ENCODE measurements around the gene CMA1. TPM values are rescaled to one million over a fixed set of nuclear protein-coding genes. Genes with fewer than 3 reads are reported as not detected.

Gene CMA1
- total RNA-seq, 1 donor from 2014 or later, result 0.29 TPM

DNA sequence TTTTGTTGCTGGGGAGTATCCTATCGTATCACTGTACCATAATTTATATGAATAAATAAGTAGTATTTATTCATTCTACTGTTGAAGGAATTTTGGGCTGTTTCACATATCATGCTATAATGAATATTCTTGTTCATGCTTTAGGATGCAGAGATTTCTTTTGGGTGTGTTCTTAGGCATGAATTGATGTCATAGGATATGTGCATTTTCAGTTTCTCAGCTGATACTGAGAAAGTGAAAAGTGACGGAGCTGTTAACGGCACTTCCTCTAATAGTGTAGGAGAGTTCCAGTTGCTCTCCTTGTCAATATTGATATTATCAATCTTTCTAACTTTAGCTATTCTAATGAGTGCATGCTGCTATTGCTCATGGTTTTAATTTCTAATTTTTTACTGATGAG lies 42.3 kb downstream of the CMA1 start:
- DNase-seq (ENCODE audit: low spot score), result no peak

DNA sequence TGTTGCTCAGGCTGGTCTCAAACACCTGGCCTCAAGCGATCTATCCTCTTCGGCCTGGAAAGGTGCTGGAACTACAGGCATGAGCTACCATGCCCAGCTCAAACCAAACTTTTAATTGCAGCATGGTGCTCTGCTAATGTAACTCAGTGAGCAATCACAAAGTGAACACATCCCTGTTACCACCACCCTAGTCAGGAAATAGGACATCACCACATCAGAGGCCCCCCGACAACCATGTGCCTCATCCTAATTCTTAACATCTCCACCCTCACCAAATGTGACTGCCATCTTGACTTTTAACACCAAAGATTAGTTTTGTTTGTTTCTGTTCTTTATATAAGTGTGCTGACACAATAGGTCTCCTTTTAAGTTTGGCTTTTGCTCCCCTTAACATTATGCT lies 42.7 kb downstream of the CMA1 start:
- no peak for DNase-seq (ENCODE audit: low spot score)

DNA sequence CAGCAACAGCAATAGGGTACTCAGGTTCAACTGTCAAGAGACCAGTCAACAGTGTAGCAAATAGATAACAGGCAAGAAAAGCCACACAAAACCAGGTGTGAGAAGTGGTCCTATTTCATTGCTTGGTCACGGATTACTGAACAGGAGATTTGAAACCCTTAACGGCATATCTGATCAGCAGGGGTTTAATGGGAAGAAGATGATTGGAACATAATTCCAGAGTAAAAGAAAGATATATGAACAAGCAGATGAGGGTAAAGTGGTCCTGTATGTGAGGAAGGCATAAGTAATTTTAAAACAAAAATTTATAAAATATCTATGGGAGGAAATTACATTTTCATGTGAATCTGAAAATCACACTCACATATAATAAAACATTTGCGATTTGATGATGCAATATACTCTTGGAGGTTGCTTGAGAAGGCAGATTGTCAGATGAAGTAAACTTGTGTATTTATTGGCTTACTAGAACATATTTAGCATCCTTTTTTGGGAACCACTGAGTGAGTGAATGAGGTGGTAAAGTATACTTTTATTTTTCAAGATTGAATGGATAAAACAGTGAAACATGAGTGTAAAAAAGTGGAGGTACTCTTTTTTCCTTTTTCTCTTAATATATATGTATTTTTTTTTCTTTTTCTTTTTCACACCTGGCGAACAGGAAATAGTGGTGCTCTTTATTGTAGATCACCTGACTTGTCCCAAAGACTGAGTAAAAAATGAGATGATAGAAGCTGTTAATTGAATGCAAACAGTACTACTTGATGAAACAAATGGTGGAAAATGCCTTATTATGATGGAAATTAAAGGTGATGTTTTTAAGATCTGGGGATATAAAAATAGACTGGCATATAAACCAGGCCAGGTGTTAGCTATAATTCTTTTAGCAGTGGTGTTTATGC lies 43.9 kb downstream of the CMA1 start:
- no peak for DNase-seq (ENCODE audit: low spot score)

DNA sequence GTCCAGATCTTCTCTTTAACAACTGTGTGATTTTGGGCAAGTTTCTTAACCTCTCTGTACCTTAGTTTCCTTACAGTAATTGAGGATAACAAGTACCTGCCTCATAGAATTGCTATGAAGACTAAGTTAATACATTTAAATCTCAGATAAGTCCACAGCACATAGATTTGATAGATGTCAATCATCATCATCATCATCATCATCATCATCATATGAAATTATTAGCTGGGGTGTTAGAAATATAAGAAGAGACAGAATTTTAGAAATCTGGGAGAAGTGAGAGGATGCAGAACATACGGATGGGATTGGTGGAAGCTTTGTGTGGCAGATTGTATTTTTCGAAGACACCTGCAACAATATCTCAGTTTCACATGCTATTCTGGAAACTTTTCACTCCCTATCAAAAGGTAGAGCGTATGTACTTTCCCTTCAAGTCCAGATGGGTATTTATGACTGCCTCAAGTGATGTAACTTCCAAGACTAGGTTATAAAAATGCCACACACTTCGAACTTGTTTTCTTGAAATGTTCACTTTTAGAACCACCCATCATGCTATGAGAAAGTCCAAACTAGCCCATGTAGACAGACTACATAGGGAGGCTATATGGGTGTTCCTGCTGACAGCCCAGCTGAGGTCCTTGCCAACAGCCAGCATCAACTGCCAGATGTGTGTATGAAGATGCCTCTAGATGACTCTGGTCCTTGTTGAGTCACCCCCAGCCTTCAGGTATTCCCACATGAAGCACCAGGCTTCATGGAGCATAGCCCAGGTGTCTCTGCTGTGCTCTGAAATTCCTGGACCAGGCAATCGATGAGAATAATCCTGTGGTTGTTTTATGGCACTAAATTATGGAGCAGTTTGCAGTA lies 44.8 kb downstream of the CMA1 start:
- no peak for DNase-seq (ENCODE audit: low spot score)

DNA sequence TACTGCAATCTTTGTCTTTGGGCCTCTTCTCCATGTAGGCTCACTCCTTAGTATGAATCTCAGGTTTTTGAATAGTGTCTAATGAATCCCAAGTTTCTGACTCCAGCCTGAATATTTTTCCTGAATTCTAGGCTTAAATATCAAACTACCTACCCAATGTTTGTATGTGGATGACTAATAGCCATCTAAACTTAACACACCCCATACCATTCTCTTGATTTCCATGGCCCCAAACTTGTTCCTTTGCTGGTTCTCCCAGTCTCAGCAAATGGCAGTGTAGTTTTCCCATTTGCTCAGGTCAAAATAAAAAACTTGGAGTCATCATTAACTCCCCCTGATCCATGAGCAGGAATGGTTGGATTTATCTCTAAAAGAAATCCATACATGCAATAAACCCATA lies 46.7 kb downstream of the CMA1 start:
- no peak for DNase-seq (ENCODE audit: low spot score)

DNA sequence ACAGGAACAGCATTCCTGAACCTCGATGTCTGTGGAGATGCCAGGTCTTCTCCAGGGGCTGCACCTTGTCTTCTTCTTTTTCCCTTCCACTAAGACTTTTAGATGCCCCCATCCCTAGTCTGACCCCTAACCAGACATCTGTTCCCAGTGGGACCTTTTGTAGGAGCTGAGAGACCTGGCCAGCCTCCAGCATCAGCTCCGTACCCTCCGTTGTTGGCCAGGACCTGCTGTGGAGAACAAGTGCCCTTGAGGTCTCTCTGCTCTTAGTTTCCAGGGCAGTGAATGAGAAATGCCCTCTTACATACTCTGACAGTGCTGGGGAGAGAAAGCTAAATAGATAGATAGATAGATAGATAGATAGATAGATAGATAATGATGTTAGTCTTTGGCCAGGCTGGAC lies 48.7 kb downstream of the CMA1 start:
- no peak for DNase-seq (ENCODE audit: low spot score)

DNA sequence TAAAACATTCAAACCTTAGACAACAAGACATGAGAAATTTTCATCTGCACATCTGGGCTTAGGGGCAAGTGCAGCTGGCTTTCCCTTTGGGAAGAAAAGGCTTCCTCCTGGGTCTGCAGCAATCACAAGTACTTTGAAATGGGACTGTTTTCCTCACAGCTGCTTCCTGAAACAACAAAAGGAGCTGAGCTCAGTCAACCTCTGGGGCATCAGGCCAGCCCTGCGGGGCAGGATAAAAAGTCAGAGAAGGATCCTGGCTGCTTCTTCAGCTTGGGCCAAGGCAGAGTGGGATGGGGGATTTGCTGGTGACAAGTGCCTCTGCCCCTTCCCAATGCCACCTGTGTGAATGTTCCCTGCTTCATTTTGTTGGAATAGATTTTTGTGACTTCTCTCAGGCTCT lies 49.3 kb downstream of the CMA1 start:
- DNase-seq (ENCODE audit: low spot score), result no peak

DNA sequence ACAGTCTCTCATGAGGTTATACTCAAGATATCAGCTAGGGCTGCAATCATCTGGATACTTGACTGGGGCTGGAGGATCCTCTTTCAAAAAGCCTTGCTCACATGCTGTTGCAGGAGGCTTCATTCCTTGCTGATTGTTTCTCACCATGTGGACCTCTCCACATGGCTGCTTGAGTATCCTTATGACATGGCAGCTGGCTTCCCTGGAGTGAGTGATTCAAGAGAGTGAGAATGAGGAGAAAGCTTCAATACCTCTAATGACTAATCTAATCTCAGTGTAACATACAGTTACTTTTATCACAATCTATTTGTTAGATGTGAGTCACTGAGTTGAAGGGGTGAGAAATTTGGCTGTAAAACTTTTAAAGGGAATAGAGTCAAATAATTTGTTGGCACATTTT lies 51.1 kb downstream of the CMA1 start:
- DNase-seq (ENCODE audit: low spot score), result no peak

Other genes starting within 250 kb of the CMA1 start
- 3.0 TPM for gene TGM1, start 245.1 kb downstream of the CMA1 start, total RNA-seq
- 36.0 TPM for gene RABGGTA, start 236.7 kb downstream of the CMA1 start, total RNA-seq
- gene DHRS1, start 208.5 kb downstream of the CMA1 start, total RNA-seq, result 39.2 TPM
- 24.7 TPM for gene NOP9, start 208.4 kb downstream of the CMA1 start, total RNA-seq
- 25.6 TPM for gene CIDEB, start 200.3 kb downstream of the CMA1 start, total RNA-seq
- 6.1 TPM for gene LTB4R2, start 198.1 kb downstream of the CMA1 start, total RNA-seq
- 6.5 TPM for gene LTB4R, start 196.8 kb downstream of the CMA1 start, total RNA-seq
- gene ADCY4, start 173.2 kb downstream of the CMA1 start, total RNA-seq, result 29.0 TPM
- gene RIPK3, start 168.3 kb downstream of the CMA1 start, total RNA-seq, result 56.5 TPM
- gene NFATC4, start 140.1 kb downstream of the CMA1 start, total RNA-seq, result 148 TPM
- gene NYNRIN, start 109.3 kb downstream of the CMA1 start, total RNA-seq, result 30.6 TPM
- gene CBLN3, start 78.6 kb downstream of the CMA1 start, total RNA-seq, result 14.0 TPM
- gene KHNYN, start 78.3 kb downstream of the CMA1 start, total RNA-seq, result 93.4 TPM
- 64.8 TPM for gene SDR39U1, start 65.5 kb downstream of the CMA1 start, total RNA-seq
- gene CTSG, start 68.0 kb upstream of the CMA1 start, total RNA-seq, result 4.9 TPM
- 2.0 TPM for gene GZMH, start 101.4 kb upstream of the CMA1 start, total RNA-seq
- gene GZMB, start 125.9 kb upstream of the CMA1 start, total RNA-seq, result 2.8 TPM